Nucleus accumbens (tissue), 56 donors: ENCODE data around the gene HOXD9.

Source experiments
- DNase-seq, 56 donors: peaks; one replicate each; lab custom pipeline; 2025; lab: John Stamatoyannopoulos, UW

The HOXD9 gene

GRCh38 chr2:176096986-176097819 lies 25.3 kb upstream of the HOXD9 start:
- peak in 23 of 56 donors; percentile 1 to 53 (median 11) for DNase-seq

DNA sequence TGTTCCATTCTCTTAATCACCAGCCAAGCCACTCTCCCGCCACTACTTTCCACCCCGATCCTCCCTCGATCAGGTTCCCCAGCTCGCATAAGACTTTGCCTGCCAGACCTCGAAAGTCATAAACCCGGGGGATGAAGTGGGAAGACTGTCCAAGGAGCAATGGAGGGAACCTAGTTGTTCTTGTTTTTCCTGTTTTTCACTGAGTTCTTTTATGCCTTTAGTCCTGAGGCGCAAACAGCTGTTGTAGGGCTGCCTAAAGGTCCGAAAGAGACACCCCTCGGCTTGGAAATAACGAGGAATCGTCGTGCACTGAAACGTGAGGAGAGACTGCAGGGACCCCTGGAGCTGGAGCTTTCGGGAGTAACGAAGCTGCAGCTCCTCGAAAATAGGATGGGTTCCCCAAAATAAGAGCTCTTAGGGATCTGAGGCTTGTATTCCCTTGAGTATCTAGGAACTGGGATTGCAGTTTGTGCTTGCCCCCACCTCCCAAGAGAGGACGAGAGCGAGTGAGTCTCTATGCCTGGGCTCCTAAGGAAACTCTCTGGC lies 24.6 kb upstream of the HOXD9 start:
- no peak for DNase-seq

GRCh38 chr2:176098366-176099158 lies 24.0 kb upstream of the HOXD9 start:
- no peak for DNase-seq

DNA sequence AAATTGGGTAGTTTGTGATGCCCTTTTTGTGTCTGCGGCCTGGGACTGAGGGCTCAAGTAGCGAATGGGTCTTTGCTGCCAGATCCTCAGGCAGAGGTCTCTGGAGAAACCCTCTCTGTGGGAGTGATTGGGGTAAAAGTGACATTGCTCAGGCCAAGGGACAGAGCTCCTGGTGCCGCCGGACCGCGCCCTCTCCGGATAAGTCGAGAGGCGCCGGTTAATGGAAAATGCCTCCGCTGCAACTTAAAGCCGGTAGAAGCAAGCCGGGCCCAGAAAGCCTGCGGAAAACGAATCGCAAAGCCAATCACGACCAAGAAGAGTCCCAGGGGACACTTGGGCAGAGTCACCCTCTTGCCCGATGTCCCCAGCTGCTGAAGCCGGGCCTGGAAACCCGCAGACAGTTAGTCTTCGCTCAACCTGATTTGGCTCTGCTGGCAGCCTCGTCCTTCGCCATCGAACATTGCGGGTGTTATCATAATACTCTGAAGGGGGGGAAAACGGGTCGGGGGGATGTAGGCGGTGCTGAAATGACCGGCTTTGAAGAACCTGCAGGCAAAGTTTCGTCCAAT lies 23.3 kb upstream of the HOXD9 start:
- no peak for DNase-seq

DNA sequence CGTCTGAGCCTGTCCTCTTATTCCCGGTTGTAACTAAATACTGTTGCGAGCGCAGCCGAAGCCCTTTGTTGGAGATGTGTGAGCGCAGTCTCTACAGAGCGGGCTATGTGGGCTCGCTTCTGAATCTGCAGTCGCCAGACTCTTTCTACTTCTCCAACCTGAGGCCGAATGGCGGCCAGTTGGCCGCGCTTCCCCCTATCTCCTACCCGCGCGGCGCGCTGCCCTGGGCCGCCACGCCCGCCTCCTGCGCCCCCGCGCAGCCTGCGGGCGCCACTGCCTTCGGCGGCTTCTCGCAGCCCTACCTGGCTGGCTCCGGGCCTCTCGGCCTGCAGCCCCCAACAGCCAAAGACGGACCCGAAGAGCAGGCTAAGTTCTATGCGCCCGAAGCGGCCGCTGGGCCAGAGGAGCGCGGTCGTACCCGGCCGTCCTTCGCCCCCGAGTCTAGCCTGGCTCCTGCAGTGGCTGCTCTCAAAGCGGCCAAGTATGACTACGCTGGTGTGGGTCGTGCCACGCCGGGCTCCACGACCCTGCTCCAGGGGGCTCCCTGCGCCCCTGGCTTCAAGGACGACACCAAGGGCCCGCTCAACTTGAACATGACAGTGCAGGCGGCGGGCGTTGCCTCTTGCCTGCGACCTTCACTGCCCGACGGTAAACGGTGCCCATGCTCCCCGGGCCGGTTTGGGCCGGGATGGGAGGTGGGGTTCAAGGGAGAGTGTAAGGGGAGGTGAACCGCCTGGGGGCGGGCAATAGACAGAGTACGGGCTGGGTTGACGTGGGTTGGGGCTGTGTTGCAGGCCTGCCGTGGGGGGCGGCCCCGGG lies 22.6 kb upstream of the HOXD9 start, which contains the start of gene HOXD12:
HOXD12 (plus strand) TSS at position 68 of the 819 bp plus-strand sequence; CDS start at position 75, 7 bp downstream.
- no peak for DNase-seq

DNA sequence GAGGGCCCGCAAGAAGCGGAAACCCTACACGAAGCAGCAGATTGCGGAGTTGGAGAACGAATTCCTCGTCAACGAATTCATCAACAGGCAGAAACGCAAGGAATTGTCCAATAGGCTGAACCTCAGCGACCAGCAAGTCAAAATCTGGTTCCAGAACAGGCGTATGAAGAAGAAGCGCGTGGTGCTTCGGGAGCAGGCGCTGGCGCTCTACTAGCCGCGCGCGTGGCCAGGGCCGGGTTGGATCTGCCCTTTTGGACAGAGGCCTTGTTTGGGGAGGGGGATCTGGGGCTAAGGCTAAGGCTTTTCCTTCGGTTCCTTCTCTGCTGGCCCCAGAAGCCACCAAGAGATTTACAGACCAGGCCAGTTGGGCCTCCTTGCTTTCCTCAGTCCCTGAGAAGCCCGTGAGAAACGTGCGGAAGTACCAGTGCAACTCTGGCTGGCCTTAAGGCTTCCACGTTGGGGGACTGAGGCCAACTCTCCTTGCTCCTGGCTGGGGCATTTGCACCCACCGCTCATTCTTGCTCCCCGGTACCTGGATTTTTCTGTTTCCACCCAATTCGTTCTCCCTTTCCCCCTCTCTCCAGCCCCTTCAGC lies 21.9 kb upstream of the HOXD9 start:
- no peak for DNase-seq

DNA sequence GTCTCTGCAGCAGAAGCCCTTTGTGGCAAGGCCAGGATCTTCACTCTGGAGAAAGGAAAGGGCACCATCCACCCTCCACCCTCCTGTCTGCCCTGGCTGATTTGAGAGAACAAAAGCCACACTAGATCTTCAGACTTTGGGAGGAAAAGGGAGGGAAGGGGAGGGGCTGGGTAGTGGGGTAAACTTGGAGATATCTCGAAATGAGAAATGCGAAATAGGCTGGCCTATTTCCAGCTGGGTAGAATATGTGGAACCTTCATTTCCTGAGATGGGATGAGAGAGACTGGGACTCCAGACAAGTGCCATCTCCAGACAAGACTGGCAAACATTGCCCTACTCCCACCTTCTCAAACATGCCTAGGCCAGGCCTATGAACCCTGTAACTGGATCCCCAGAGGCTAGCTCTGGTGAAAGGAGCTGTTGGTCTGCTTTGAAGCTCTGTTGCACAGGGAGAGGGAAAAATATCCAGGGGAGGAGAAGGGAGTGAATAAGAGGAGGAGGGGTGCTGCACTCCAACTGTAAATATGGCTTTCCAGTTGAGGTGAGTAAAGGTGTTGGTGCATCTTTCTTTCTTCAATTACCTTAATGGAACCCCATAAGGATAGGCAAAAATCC lies 21.2 kb upstream of the HOXD9 start:
- no peak for DNase-seq

- no peak for DNase-seq
Measured at GRCh38 chr2:176101842-176102241, 20.7 kb upstream of the HOXD9 start.

DNA sequence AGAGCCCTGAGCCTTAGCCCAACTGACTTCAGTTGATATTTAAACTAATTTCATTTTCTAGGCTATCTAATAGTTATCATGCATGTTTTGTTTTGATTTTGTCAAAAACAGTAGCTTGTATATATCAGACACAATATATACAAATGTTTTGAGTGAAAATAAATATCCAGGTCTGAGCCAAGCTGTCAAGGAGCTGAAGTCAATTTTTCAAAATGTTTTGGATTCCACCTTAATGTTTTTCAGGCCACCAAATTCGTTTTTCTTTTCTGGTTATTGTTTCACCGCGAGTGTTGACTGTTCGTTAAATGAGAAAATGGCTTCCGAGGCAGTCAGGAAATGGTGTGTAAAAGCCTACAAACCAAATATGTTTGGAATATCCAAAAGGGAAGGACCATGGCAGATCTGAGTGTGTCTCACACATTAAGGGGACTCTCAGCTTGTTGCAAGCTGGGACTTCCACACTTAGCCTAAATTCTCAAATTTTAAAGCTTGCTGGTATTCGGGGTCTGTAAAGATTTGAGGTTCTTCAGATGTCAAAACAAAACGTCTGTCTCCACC lies 20.1 kb upstream of the HOXD9 start:
- no peak for DNase-seq

DNA sequence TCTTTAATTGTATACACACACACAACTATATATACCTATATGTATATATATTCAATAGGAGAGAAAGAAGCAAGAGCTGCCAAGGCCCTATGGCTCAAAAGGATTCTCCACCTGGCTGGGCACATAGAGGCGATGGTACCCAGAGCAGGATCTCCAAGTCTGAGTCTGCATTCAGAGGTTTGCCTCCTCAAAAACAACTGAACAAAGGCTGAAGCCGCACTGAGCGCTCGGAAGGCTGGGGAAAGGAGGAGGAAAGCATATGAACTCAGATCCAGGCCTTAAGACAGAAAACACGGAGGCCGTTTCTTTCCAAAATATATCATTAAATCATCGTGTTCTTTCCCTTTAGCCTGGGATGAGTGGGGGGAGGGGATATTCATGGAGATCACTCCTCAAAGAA lies 19.3 kb upstream of the HOXD9 start:
- no peak for DNase-seq

DNA sequence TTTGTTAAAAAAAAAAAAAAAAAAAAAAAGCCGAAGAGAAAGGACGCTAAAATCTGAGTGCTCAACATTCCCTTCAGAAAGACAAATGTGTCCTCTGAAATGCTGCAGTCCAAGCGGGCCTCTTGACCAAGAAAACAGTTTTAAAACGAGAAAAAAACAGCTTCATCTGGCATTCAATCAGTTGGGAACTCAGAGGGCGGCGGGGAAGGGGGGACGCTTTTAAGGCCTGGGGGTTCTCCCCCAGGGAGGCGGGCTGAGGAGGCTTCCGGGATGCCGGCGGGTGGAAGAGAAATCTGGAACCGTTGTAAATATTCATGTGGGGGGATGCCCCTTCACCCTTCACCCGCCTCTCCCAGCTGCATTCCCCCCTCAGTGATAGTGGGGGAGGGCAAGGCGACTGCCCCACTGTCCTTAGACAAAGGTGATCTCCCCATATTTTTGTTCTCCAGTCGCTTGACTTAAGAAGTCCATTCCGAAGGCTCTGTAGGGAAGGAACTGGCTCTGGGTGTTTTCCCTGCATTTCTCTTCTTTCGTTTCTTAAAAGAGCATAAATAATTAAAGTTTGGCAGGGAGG lies 18.7 kb upstream of the HOXD9 start:
- no peak for DNase-seq

GRCh38 chr2:176104316-176105077 lies 18.0 kb upstream of the HOXD9 start:
- DNase-seq = no peak

DNA sequence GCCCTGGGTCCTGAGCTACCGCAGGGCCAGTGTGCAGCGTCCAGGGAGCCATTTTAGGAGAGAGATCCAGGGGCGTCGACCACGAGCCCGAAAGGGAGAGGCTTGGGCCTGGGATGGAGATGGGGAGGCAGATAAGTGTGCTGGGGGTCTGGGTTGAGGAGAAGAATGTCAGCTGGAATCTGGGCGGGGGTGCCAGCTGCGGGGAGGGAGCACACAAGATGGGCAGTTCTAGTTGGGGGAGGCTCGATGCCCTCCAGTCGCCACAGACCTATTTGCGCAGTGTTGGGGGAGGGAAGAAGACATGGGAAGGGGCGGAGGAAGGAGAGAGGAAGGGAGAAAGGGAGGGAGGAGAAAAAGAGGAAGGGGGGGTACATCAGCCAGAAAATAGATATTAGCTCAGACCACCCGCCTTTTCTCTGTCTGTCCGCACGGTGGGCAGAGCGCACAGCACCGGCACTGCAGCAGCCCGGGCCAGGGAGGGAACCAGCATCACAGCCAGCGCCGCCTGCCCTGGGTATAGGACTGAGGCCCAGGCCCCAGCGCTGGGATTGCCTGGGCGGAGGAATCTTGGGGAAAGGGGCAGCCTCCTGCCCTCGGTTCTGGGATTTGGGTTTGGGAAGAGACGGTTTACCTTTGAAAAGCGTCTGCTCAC lies 17.3 kb upstream of the HOXD9 start:
- no peak for DNase-seq

DNA sequence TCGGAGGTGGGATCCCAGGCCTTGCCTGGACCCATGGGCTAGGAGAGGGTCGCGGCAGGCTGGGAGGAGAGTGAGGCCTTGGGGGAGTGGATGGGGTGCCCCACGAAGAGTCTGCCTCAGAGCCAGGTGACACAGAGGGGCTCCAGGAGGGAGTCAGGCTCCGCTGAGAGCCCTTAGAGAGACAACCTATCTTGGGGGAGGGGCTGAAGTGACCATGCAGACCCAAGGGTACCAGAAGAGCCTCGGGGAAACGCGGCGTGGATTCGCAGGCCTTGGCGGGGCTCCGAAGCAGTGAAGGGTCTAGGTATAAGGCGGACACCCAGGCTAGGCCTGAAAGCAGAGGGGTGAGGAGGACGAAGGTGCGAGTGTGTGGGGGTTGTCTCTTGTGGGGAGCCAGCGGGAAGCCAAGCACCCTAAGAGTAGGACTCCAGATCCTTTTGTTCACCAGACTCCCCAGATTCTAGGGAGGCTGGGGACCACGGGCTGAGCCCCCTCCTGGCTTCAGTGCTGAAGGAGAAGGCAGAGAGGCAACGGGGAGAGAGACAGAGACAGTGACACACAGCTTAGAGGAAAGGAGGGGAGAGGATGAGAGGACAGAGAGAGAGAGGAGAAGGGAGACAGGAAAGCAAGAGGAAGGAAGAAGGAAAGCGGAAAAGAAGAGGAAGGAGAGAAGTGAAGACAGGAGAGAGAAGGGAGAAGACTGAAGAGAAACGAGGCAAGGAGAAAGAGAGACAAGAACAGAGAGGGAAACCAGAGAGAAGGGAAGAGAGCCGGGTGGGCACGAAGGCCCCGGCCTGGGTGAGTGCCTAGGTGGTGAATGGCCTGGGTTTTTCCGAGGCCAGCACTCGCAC lies 16.6 kb upstream of the HOXD9 start:
- no peak for DNase-seq

DNA sequence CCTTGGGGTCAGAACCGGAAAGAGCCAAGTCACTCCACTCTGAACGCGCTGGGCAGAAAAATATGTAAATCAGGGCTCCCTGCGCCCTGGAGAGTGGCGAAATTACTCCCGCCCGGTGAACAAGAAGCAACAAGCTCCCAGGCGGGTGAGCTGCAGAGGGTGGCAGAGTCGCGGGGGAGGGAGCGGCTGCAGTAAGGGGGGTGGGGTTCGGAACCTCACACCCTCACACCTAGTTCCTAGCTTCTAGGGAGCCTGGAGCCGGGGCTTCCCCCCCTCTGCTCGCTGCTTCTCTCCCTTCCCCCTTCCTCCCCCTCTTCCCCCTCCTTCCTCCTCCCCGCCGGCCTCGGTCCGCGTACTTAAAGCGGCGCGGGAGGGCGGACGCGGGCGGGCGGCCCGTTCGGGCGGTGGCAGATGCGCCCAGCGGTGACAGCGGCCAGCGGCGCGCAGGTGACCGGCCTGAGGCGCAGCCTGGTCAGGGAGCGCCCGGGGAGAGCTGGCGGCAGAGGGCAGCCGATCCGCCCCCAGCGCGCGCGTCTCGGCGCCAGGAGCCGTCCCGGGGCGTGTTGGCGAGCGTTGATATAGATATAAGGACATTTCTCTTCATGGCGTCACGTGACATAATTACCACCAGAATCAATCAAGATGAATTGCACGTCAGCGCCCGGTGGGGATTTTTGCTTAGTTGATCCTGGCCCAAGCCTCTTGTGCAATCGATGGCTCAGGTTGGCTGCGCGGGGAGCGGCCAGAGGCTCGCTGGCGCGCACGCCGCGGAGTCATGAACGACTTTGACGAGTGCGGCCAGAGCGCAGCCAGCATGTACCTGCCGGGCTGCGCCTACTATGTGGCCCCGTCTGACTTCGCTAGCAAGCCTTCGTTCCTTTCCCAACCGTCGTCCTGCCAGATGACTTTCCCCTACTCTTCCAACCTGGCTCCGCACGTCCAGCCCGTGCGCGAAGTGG lies 15.7 kb upstream of the HOXD9 start, which contains the start of gene HOXD11:
HOXD11 (plus strand) TSS at position 700 of the 959 bp plus-strand sequence; CDS start at position 776, 76 bp downstream.
- no peak for DNase-seq
